HTERT RPE-1 (cell line): ENCODE data around the gene GRAP2.

Source experiments
- in situ Hi-C: fragments of 300-500 bp; cut with MboI; formaldehyde crosslinking; loops from 4 replicates; pipeline ENCODE4 v1.14.3; 2020; ENCODE audit warnings: low sequenced_read_pairs

The GRAP2 gene

DNA sequence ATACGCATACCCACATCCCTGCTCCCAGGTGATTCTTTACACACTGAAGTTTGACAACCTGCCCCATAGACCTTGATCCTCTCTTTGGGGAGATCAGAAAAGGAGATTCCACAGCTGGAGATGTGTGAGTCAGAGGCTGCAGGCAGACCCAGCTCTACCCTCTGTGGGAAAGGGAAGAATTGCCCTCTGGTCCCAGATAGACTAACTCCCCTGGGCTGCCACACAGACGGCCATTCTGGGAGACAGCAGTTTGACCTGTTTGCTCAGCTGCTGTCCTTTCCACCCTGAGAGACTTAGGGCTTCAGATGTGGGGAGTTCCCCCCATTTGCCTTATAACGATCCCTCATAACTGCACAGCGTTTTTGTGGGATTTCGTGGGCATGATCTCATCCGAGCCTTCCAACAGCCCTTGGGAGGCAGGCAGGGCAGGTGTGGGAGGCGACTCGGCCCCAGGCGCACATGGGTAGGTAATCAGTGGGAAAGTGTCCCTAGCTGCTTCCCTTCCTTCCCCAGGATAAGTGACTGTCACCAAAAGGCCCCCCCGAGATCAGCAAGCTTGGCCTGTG lies 107.9 kb downstream of the GRAP2 start:
- in situ Hi-C loops: no loop called here

- in situ Hi-C loops: no loop called here
Measured at GRCh38 chr22:40009292-40009774, 108.4 kb downstream of the GRAP2 start.

DNA sequence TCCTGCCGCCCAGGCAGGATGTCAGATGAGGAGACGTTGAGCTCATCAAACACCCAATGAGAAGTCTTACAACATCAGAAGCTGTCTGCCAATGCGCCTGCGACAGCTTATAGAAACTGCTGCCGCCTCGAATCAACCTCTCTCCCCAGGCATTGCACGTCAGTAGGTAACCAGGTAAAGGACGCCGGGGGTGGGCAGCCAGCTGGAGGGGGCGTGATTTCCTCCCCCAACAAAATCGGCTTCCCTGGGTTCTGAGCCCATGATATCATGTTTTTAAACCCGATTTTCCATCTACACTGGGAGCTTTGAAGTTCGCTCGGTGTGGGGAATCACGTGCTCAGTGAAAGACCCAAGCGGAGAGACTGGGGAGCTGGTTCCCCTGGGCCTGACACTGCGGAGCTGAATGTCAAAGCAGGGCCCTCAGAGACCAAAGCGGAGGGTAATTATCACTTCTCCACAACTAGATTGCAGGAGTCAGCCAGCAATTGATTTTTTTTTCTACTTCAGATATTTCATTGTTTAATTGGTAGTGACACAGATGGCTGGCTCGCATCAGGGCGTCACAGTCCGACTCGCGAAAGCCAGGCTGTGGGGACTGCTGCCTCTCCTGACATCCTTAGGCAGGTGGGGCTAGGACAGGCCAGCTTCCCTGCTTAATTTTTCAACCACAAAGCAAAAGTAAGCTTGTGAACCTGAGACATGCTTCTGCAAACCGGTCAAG lies 109.2 kb downstream of the GRAP2 start:
- in situ Hi-C loops: no loop called here

DNA sequence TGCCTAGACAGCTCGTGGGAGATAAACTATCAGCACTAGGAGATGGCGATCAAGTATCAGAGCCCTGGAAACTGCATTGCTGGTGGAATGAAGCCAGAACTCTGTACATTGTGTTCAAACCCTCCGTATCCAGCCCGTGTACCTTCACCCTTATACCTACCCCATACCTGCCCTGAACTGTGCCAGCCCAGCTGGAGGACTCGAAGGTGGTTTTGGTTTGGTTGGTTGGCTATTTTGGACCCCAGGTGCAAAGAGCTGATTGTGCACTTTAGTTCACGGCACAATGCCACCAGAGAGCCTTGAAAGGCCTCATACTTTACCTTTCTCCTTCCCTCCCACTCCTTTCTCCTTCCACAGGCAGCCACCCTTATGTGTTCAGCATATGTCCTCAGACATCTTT lies 109.9 kb downstream of the GRAP2 start:
- in situ Hi-C loops: no loop called here

- in situ Hi-C loops: no loop called here
Measured at GRCh38 chr22:40014667-40015248, 113.9 kb downstream of the GRAP2 start.

DNA sequence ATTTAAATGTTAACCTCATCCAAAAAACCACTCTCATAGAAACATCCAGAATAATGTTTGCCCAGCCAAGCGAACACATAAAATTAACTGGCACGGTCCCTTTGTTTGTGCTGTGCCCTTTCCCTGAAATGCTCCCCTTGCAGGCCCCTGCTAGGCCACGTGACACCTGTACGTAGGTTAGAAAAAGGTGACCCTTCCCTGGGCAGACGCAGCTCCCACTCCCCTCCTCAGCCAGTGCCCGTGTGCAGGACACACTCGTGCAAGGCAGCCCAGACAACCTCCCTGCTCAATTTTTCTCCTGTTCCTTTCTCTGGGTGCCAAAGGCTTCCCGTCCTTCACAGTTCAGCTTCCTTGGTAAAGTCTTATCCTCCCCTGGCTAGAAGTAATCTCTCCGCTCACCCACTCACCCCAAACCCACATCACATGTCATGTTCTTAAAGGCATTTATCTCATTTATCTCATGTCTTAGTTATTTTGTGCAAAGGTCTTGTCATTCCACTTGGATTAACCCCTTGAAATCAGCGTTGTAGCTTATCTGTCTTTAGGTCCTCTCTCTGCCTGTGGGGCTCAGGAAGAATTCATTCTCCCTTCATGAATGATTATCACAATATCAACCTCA lies 114.6 kb downstream of the GRAP2 start:
- in situ Hi-C loops: no loop called here

DNA sequence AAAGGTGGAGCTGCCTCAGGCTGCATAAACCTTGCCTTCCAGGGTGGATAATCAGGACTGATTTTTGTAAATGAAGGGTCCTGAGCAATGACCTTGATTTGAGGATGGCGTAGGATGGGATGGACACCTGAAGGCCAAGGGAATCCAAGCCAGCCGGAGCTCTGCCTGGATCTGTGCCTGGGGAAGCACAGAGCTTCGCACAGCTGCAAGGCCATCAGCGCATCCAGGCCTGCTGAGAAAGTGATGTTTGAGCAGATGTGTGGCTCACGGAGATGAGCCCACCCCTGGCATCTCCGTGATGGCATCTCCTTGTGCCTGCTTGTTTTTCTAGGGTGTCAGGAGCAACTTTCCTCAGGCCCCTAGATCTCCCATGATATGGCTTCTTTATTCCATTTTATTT lies 117.2 kb downstream of the GRAP2 start:
- in situ Hi-C loops: no loop called here

- in situ Hi-C loops: no loop called here
Measured at GRCh38 chr22:40019100-40019499, 118.2 kb downstream of the GRAP2 start.

DNA sequence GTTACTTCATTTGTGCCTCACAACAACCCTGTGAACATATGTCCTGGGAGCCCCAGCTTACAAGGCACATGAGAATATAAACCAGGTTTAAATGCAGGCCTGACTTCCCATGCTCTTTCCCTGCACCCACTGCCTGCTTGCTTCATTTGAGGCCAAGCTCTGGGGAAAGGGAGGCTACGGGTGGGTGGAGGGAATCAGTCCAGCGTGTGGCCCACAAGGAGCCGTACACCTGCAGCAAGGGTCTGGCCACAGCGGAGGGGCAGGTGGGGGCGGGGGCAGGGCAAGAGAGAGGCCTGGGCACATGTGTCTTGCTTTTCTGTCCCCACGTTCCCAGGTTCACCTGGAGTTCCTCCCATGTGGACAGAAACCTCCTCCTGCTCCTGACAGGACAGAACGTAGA lies 120.1 kb downstream of the GRAP2 start:
- in situ Hi-C loops: no loop called here

DNA sequence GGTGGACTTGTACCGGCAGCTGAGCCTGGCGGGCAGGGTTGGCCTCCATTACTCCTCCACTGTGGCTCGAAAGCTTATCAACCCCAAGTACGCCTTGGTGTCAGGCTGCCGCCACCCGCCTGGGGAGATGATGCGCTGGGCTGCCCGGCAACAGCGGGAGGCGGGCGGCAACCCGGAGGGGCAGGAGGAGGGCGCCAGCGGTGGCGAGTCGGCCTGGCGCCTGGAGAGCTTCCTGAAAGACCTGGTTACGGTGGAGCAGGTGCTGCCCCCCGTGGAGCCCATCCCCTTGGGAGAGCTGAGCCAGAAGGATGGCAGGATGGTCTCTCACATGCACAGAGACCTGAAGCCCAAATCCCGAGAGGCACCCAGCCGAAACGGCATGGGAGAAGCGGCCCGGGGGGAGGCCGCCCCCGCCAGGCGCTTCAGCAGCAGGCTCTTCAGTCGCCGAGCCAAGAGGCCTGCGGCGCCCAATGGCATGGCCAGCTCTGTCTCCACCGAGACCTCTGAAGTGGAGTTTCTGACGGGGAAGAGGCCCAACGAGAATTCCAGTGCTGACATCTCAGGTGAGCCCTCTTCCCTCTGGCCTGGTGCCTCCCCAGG lies 120.6 kb downstream of the GRAP2 start:
- in situ Hi-C loops: no loop called here

GRCh38 chr22:40022536-40023240 lies 121.8 kb downstream of the GRAP2 start:
- in situ Hi-C loops: no loop called here
